Peyer's patch (tissue), 4 donors: ENCODE measurements around the gene PLA2G2C.

Source experiments
- POLR2A ChIP-seq, 2 donors: fragments of 450-650 bp; IDR thresholded peaks; one replicate each; pipeline ENCODE4 v1.5.1; 2017; ENCODE audit warnings: antibody characterized with exemption in 2 of 2, mild to moderate bottlenecking in 2 of 2, moderate library complexity in 2 of 2
- TF ChIP-seq, protein P1 (sequence below), 6 experiments: fragments of 450-650 bp in 4 of 6; fragments of 200-600 bp in 2 of 6; sonication (generic) in 1 of 6; IDR thresholded peaks; one replicate each; pipeline ENCODE4 v1.5.1; 2017 to 2019; ENCODE audit warnings: antibody characterized with exemption in 6 of 6, mild to moderate bottlenecking in 3 of 6, moderate library complexity in 1 of 6

DNA sequence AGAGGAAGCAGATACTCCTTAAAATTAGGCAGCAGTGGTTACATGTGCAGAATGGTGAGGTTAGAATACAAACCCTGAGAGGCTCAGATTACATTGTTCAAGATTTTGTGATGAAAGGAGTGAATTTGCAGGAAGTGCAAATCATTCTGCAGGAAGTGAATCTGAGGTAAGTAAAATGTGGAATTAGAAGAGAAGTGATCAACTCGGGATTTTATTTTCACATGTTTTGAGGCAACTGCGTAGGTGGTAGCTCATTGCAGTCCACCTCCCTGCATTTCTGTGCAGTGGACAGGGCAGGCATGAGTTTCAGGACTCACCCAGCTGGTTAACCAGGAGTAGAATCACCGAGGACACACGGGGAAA is 2.1 kb upstream of the PLA2G2C start:
- TF ChIP-seq POLR2A (IDR thresholded peaks at IDR 0.05): no peak
- TF ChIP-seq, protein P1, sequence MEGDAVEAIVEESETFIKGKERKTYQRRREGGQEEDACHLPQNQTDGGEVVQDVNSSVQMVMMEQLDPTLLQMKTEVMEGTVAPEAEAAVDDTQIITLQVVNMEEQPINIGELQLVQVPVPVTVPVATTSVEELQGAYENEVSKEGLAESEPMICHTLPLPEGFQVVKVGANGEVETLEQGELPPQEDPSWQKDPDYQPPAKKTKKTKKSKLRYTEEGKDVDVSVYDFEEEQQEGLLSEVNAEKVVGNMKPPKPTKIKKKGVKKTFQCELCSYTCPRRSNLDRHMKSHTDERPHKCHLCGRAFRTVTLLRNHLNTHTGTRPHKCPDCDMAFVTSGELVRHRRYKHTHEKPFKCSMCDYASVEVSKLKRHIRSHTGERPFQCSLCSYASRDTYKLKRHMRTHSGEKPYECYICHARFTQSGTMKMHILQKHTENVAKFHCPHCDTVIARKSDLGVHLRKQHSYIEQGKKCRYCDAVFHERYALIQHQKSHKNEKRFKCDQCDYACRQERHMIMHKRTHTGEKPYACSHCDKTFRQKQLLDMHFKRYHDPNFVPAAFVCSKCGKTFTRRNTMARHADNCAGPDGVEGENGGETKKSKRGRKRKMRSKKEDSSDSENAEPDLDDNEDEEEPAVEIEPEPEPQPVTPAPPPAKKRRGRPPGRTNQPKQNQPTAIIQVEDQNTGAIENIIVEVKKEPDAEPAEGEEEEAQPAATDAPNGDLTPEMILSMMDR (IDR thresholded peaks at IDR 0.05): no peak
